Measurements from ENCODE around the gene CACNA2D3.

DNA sequence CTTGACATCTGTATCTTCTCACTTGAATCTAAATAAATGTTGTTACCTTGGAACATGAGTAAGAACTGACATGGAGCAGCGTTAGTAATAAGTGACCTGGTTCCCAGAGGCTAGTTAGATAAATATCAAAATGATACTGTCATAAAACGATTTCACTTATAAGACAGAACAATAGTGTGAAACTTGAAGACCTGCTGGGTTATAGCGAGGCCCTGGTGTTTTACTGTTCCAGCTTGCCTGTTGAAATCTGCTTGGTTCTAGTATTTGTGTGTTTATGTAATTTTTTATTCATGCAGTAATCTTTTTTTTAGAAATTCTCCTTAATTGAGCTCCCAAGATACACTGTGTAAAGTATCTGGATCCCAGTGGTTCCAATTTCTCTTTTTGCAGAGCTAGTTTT lies 129.4 kb downstream of the CACNA2D3 start:
- TF ChIP-seq, protein P1, sequence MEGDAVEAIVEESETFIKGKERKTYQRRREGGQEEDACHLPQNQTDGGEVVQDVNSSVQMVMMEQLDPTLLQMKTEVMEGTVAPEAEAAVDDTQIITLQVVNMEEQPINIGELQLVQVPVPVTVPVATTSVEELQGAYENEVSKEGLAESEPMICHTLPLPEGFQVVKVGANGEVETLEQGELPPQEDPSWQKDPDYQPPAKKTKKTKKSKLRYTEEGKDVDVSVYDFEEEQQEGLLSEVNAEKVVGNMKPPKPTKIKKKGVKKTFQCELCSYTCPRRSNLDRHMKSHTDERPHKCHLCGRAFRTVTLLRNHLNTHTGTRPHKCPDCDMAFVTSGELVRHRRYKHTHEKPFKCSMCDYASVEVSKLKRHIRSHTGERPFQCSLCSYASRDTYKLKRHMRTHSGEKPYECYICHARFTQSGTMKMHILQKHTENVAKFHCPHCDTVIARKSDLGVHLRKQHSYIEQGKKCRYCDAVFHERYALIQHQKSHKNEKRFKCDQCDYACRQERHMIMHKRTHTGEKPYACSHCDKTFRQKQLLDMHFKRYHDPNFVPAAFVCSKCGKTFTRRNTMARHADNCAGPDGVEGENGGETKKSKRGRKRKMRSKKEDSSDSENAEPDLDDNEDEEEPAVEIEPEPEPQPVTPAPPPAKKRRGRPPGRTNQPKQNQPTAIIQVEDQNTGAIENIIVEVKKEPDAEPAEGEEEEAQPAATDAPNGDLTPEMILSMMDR (IDR thresholded peaks at IDR 0.05), result no peak
- TF ChIP-seq POLR2AphosphoS5 (IDR thresholded peaks at IDR 0.05) (no peak), POLR2A (IDR thresholded peaks at IDR 0.05) (no peak), EP300 (IDR thresholded peaks at IDR 0.05) (no peak)

Data from upper lobe of left lung (tissue), 4 donors.